ENCODE results near the gene LRCH4.

- peak; percentile 7 for TF ChIP-seq MYC (IDR thresholded peaks at IDR 0.05; ENCODE audit: low read depth, low read length)
- TF ChIP-seq CTCF (IDR thresholded peaks at IDR 0.05; ENCODE audit: low read depth, low read length): no peak
- peak; percentile 84 for TF ChIP-seq POLR2A (IDR thresholded peaks at IDR 0.05; ENCODE audit: extremely low read depth, insufficient read length)
These were observed 517 bp upstream of the LRCH4 start, which contains the start of gene FBXO24 for GRCh38 chr7:100586266-100587025.
